SK-N-SH treated with all-trans-retinoic acid at 6 μM for 48 hours (cell line): Measurements from ENCODE around the gene BEND6.

Experiments
- ATAC-seq: fragments of 200-7000 bp; cut with Tn5 transposase; 3 replicates; pipeline ENCODE4 v1.9.1; 2020; ENCODE audit warnings: mild to moderate bottlenecking, moderate library complexity
- ARNTL ChIP-seq: fragments of 450-650 bp; formaldehyde crosslinking; IDR thresholded peaks from 2 replicates; pipeline ENCODE4 v1.5.0; 2020; ENCODE audit warnings: low read depth, mild to moderate bottlenecking, moderate library complexity, borderline replicate concordance
- BACH2 ChIP-seq: fragments of 250-450 bp; sonication (Bioruptor Pico); IDR thresholded peaks from 2 replicates; pipeline ENCODE4 v1.9.0; 2021; ENCODE audit warnings: mild to moderate bottlenecking, borderline replicate concordance
- CSDC2 ChIP-seq: fragments of 250-450 bp; sonication (Bioruptor Pico); IDR thresholded peaks from 2 replicates; pipeline ENCODE4 v1.5.0; 2020; ENCODE audit warnings: mild to moderate bottlenecking, moderate library complexity
- ESRRG ChIP-seq: fragments of 250-450 bp; sonication (Bioruptor Pico); IDR thresholded peaks from 2 replicates; pipeline ENCODE4 v1.6.1; 2021; ENCODE audit warnings: mild to moderate bottlenecking
- GLIS3 ChIP-seq: fragments of 250-450 bp; sonication (Bioruptor Pico); IDR thresholded peaks from 2 replicates; pipeline ENCODE4 v1.5.0; 2020; ENCODE audit warnings: mild to moderate bottlenecking, moderate library complexity
- ISL1 ChIP-seq: fragments of 250-450 bp; sonication (Bioruptor Pico); IDR thresholded peaks from 2 replicates; pipeline ENCODE4 v2.1.2; 2022; ENCODE audit warnings: mild to moderate bottlenecking, moderate library complexity
- OSR1 ChIP-seq: fragments of 250-450 bp; sonication (Bioruptor Pico); IDR thresholded peaks from 2 replicates; pipeline ENCODE4 v1.8.0; 2022; ENCODE audit warnings: moderate library complexity, mild to moderate bottlenecking, inconsistent platforms
- PPARA ChIP-seq: fragments of 250-450 bp; sonication (Bioruptor Pico); IDR thresholded peaks from 2 replicates; pipeline ENCODE4 v1.5.0; 2020; ENCODE audit warnings: mild to moderate bottlenecking, borderline replicate concordance
- RARB ChIP-seq: fragments of 250-450 bp; sonication (Bioruptor Pico); IDR thresholded peaks from 2 replicates; pipeline ENCODE4 v1.8.0; 2021; ENCODE audit warnings: mild to moderate bottlenecking, moderate library complexity
- SNAI2 ChIP-seq: fragments of 250-450 bp; sonication (Bioruptor Pico); IDR thresholded peaks from 2 replicates; pipeline ENCODE4 v1.5.0; 2020; ENCODE audit warnings: mild to moderate bottlenecking, moderate library complexity
- TCF4 ChIP-seq: fragments of 250-450 bp; sonication (Bioruptor Pico); IDR thresholded peaks from 2 replicates; pipeline ENCODE4 v1.8.0; 2021; ENCODE audit warnings: mild to moderate bottlenecking, moderate library complexity, borderline replicate concordance
- TOX ChIP-seq: fragments of 250-450 bp; sonication (Bioruptor Pico); IDR thresholded peaks from 2 replicates; pipeline ENCODE4 v1.8.0; 2021; ENCODE audit warnings: mild to moderate bottlenecking, moderate library complexity, borderline replicate concordance
- ZFP3 ChIP-seq: fragments of 250-450 bp; sonication (Bioruptor Pico); IDR thresholded peaks from 2 replicates; pipeline ENCODE4 v1.5.0; 2020; ENCODE audit warnings: mild to moderate bottlenecking, moderate library complexity
- ZFP30 ChIP-seq: fragments of 450-650 bp; formaldehyde crosslinking; IDR thresholded peaks from 2 replicates; pipeline ENCODE4 v1.5.0; 2022; ENCODE audit warnings: mild to moderate bottlenecking, moderate library complexity
- ZNF565 ChIP-seq: fragments of 450-650 bp; formaldehyde crosslinking; conservative IDR thresholded peaks from 2 replicates; pipeline ENCODE4 v1.5.0; 2020; ENCODE audit warnings: low read depth, mild to moderate bottlenecking, moderate library complexity
- ZNF70 ChIP-seq: fragments of 450-650 bp; formaldehyde crosslinking; IDR thresholded peaks from 2 replicates; pipeline ENCODE4 v1.5.0; 2020; ENCODE audit warnings: mild to moderate bottlenecking, moderate library complexity
- ZNF8 ChIP-seq: fragments of 450-650 bp; formaldehyde crosslinking; IDR thresholded peaks from 2 replicates; pipeline ENCODE4 v1.5.0; 2020; ENCODE audit warnings: mild to moderate bottlenecking, moderate library complexity
- TF ChIP-seq, protein P1 (sequence below): fragments of 250-450 bp; sonication (Bioruptor Pico); IDR thresholded peaks from 2 replicates; pipeline ENCODE4 v1.5.1; 2020; ENCODE audit warnings: low read depth, mild to moderate bottlenecking, moderate library complexity
- TF ChIP-seq, protein P2 (sequence below): fragments of 250-450 bp; sonication (Bioruptor Pico); IDR thresholded peaks from 2 replicates; pipeline ENCODE4 v1.5.0; 2020; ENCODE audit warnings: mild to moderate bottlenecking, moderate library complexity
- TF ChIP-seq, protein P3 (sequence below): fragments of 250-450 bp; sonication (Bioruptor Pico); IDR thresholded peaks from 2 replicates; pipeline ENCODE4 v1.8.0; 2020; ENCODE audit warnings: mild to moderate bottlenecking, moderate library complexity, borderline replicate concordance
- TF ChIP-seq, protein P4 (sequence below): fragments of 250-450 bp; sonication (Bioruptor Pico); IDR thresholded peaks from 2 replicates; pipeline ENCODE4 v1.5.1; 2021; ENCODE audit warnings: mild to moderate bottlenecking, moderate library complexity
- TF ChIP-seq, protein P5 (sequence below): fragments of 250-450 bp; sonication (Bioruptor Pico); IDR thresholded peaks from 2 replicates; pipeline ENCODE4 v1.8.0; 2021; ENCODE audit warnings: low read depth, mild to moderate bottlenecking, moderate library complexity, borderline replicate concordance

Gene BEND6

DNA sequence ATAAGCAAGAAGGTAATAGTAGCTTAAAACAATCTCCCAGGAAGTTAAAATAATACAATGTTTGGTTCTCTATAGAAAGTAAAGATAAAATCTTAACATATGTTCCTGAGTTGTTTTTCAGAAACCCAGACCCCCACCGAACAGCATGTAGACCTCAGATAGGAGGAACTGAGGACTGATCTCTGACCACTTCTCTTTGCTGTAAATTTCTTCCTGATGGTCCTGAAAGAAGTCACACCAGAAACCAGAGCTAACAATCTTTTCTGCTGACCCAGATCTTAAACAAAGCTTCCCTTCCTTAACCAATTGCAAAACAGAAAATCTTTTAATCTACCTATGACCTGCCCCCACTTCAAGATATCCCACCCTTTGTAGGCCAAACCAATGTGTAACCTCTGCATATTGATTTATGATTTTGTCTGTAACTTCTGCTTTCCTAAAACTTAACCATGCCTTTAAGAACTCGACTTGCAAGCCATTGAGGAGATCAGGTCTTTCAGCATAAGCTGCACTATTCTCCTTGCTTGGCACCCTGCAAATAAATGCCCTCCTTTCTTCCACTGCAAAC lies 21.9 kb upstream of the BEND6 start:
- no peak for ATAC-seq
- TF ChIP-seq, protein P1, sequence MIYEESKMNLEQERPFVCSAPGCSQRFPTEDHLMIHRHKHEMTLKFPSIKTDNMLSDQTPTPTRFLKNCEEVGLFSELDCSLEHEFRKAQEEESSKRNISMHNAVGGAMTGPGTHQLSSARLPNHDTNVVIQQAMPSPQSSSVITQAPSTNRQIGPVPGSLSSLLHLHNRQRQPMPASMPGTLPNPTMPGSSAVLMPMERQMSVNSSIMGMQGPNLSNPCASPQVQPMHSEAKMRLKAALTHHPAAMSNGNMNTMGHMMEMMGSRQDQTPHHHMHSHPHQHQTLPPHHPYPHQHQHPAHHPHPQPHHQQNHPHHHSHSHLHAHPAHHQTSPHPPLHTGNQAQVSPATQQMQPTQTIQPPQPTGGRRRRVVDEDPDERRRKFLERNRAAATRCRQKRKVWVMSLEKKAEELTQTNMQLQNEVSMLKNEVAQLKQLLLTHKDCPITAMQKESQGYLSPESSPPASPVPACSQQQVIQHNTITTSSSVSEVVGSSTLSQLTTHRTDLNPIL (CRISPR knock-in tag) = no peak
- TF ChIP-seq OSR1 (CRISPR knock-in tag) = no peak
- TF ChIP-seq ZFP30 = no peak
- TF ChIP-seq BACH2 (CRISPR knock-in tag) = no peak
- TF ChIP-seq ZNF8 (CRISPR knock-in tag) = no peak
- TF ChIP-seq PPARA (CRISPR knock-in tag) = no peak
- TF ChIP-seq SNAI2 (CRISPR knock-in tag) = no peak
- no peak for TF ChIP-seq ISL1 (CRISPR knock-in tag)
- TF ChIP-seq, protein P2, sequence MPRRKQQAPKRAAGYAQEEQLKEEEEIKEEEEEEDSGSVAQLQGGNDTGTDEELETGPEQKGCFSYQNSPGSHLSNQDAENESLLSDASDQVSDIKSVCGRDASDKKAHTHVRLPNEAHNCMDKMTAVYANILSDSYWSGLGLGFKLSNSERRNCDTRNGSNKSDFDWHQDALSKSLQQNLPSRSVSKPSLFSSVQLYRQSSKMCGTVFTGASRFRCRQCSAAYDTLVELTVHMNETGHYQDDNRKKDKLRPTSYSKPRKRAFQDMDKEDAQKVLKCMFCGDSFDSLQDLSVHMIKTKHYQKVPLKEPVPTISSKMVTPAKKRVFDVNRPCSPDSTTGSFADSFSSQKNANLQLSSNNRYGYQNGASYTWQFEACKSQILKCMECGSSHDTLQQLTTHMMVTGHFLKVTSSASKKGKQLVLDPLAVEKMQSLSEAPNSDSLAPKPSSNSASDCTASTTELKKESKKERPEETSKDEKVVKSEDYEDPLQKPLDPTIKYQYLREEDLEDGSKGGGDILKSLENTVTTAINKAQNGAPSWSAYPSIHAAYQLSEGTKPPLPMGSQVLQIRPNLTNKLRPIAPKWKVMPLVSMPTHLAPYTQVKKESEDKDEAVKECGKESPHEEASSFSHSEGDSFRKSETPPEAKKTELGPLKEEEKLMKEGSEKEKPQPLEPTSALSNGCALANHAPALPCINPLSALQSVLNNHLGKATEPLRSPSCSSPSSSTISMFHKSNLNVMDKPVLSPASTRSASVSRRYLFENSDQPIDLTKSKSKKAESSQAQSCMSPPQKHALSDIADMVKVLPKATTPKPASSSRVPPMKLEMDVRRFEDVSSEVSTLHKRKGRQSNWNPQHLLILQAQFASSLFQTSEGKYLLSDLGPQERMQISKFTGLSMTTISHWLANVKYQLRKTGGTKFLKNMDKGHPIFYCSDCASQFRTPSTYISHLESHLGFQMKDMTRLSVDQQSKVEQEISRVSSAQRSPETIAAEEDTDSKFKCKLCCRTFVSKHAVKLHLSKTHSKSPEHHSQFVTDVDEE = no peak
- TF ChIP-seq, protein P3, sequence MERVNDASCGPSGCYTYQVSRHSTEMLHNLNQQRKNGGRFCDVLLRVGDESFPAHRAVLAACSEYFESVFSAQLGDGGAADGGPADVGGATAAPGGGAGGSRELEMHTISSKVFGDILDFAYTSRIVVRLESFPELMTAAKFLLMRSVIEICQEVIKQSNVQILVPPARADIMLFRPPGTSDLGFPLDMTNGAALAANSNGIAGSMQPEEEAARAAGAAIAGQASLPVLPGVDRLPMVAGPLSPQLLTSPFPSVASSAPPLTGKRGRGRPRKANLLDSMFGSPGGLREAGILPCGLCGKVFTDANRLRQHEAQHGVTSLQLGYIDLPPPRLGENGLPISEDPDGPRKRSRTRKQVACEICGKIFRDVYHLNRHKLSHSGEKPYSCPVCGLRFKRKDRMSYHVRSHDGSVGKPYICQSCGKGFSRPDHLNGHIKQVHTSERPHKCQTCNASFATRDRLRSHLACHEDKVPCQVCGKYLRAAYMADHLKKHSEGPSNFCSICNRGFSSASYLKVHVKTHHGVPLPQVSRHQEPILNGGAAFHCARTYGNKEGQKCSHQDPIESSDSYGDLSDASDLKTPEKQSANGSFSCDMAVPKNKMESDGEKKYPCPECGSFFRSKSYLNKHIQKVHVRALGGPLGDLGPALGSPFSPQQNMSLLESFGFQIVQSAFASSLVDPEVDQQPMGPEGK (CRISPR knock-in tag) = no peak
- TF ChIP-seq CSDC2 (CRISPR knock-in tag) = no peak
- TF ChIP-seq, protein P4, sequence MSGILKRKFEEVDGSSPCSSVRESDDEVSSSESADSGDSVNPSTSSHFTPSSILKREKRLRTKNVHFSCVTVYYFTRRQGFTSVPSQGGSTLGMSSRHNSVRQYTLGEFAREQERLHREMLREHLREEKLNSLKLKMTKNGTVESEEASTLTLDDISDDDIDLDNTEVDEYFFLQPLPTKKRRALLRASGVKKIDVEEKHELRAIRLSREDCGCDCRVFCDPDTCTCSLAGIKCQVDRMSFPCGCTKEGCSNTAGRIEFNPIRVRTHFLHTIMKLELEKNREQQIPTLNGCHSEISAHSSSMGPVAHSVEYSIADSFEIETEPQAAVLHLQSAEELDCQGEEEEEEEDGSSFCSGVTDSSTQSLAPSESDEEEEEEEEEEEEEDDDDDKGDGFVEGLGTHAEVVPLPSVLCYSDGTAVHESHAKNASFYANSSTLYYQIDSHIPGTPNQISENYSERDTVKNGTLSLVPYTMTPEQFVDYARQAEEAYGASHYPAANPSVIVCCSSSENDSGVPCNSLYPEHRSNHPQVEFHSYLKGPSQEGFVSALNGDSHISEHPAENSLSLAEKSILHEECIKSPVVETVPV = no peak
- no peak for TF ChIP-seq TOX (CRISPR knock-in tag)
- no peak for TF ChIP-seq ARNTL
- TF ChIP-seq ESRRG (CRISPR knock-in tag) = no peak
- TF ChIP-seq RARB (CRISPR knock-in tag) = no peak
- TF ChIP-seq ZNF70 (CRISPR knock-in tag) = no peak
- TF ChIP-seq ZFP3 (CRISPR knock-in tag) = no peak
- TF ChIP-seq ZNF565 (CRISPR knock-in tag) = no peak
- TF ChIP-seq, all 23 proteins: peak for 0

DNA sequence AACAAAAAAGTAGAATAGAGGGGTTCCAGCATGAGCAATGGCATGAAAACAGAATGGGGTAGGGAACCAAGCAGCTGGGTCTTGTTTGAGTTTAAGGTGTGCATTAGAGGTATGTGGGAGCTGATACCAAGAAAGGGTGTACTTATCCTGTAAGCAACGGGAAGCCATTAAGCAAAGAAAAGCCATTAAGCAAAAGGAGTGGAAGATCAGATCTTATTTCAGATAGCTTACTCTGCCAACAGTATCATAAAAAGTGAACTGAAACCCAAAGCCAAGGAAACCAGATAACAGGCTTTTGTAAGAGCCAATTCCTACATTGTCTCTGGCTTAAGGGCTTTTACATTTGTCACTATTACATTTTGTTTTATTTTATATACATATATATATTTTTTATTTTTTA lies 21.3 kb upstream of the BEND6 start:
- no peak; the same call in 2 of the 3 replicates for ATAC-seq
- peak; percentile 74 for TF ChIP-seq ISL1 (CRISPR knock-in tag)
- TF ChIP-seq, protein P3 (CRISPR knock-in tag) = no peak
- TF ChIP-seq, all 23 proteins: peak for 1

DNA sequence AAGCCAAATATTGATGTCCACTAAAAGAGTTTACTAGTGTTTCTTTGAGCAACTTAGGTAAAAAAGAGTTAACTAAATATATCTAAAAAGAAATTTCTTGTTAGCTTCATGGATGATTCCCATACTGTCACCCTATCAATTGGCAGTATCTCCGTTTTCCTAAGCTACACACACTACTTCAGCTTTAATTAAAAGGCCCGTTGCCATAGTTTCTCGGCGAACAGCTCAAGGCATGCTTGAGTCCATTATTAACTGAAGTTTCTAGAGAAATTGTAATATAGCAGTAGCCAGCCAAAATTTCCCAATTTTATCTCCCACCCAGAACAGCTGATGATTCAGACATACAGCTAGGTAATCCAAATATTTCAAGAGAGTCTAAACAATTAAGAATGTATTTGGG lies 20.0 kb upstream of the BEND6 start:
- no peak for TF ChIP-seq BACH2 (CRISPR knock-in tag)
- TF ChIP-seq TCF4 = no peak
- TF ChIP-seq ISL1 (CRISPR knock-in tag) = no peak
- TF ChIP-seq, protein P3 (CRISPR knock-in tag) = no peak
- no peak for TF ChIP-seq ZNF8 (CRISPR knock-in tag)
- TF ChIP-seq RARB (CRISPR knock-in tag) = no peak
- no peak for TF ChIP-seq ZNF70 (CRISPR knock-in tag)
- no peak for TF ChIP-seq ZNF565 (CRISPR knock-in tag)
- TF ChIP-seq, protein P4 = no peak
- TF ChIP-seq, protein P5, sequence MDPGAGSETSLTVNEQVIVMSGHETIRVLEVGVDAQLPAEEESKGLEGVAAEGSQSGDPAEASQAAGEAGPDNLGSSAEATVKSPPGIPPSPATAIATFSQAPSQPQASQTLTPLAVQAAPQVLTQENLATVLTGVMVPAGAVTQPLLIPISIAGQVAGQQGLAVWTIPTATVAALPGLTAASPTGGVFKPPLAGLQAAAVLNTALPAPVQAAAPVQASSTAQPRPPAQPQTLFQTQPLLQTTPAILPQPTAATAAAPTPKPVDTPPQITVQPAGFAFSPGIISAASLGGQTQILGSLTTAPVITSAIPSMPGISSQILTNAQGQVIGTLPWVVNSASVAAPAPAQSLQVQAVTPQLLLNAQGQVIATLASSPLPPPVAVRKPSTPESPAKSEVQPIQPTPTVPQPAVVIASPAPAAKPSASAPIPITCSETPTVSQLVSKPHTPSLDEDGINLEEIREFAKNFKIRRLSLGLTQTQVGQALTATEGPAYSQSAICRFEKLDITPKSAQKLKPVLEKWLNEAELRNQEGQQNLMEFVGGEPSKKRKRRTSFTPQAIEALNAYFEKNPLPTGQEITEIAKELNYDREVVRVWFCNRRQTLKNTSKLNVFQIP (CRISPR knock-in tag) = no peak
- TF ChIP-seq ESRRG (CRISPR knock-in tag) = no peak
- no peak for TF ChIP-seq SNAI2 (CRISPR knock-in tag)
- TF ChIP-seq CSDC2 (CRISPR knock-in tag) = no peak
- TF ChIP-seq GLIS3 (CRISPR knock-in tag) = no peak
- no peak for ATAC-seq
